GM19025 (cell line): ENCODE measurements around the gene GASK1A.
"Not testable (repeated sequence)": the region's sequence is repeated elsewhere in the genome, so short reads cannot be mapped to it uniquely, and the experiment has no call there.

Experiments
- ATAC-seq: cut with Tn5 transposase; IDR thresholded peaks from one replicate; pipeline ENCODE4 v1.9.1; 2021; ENCODE audit warnings: mild to moderate bottlenecking, low read depth, moderate library complexity; ENCODE audit not compliant: unreplicated experiment

GASK1A gene

GRCh38 chr3:43030162-43030935 is 51.2 kb downstream of the GASK1A start:
- no peak for ATAC-seq

DNA sequence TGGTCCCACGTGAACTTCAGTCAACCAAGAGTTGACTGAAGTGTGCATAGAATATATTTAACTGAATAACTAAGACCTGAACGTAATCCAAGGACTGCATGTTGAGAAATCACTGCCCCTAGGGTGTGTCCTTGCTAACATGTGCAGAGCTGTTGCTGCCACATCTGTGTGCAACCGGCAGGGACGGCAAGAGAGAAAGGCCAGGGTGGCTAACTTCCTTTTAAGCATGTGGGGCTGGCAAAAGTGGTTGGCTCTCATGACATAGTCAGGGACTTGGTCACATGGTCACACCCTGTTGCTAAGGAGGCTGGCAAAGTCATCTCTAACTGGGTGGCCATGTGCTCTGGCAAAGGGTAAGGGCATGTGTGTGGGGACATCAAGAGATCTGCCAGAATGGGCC is 52.4 kb downstream of the GASK1A start:
- ATAC-seq, result no peak

- no peak for ATAC-seq
These were observed 52.9 kb downstream of the GASK1A start for GRCh38 chr3:43031889-43032545.

GRCh38 chr3:43032646-43033628 is 53.8 kb downstream of the GASK1A start:
- no peak for ATAC-seq

DNA sequence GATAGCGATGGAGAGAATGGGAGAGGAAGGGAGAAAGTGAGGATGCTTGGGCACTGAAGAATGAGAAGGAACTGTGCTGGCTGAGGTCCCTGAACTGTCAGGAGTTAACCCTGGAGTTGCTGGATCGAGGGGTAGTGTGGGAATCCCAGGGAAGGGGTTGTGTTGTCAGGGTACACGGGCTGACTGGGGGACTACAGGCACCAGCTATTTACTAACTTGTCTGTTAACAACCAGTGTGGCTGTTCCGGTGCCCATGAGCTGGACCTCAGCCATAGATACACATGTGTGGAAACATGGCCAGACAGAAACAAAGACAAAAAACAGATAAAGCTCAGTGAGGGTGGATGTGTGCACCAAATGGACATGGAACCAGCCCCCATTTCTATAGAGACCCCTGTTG is 55.1 kb downstream of the GASK1A start:
- no peak for ATAC-seq

- no peak for ATAC-seq
These were observed 55.8 kb downstream of the GASK1A start for GRCh38 chr3:43034911-43035310.

GRCh38 chr3:43035801-43036365 is 56.8 kb downstream of the GASK1A start:
- no peak for ATAC-seq

- ATAC-seq, result peak; percentile 60
These were observed 57.7 kb downstream of the GASK1A start for GRCh38 chr3:43036621-43037423.

- no peak for ATAC-seq
These were observed 58.9 kb downstream of the GASK1A start for GRCh38 chr3:43038010-43038409.

DNA sequence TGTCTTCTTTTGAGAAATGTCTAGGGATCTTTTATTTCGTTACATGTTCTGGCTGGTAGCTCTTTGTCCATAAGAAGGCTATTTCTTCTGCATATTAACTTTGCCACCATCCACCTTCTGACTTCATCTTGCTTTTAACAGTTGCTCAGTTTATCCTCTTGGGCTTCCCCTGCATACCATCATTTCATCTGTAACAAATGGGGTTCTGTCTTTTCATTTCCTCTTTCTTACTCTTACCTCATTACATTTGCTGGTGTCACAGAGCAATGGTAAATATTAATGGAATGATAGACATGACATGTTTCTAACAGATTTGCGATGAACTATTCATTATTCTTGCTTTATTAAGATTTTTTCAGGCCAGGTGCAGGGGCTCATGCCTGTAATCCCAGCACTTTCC is 62.4 kb downstream of the GASK1A start:
- no peak for ATAC-seq

- ATAC-seq, result no peak
These were observed 64.1 kb downstream of the GASK1A start for GRCh38 chr3:43043071-43043766.

DNA sequence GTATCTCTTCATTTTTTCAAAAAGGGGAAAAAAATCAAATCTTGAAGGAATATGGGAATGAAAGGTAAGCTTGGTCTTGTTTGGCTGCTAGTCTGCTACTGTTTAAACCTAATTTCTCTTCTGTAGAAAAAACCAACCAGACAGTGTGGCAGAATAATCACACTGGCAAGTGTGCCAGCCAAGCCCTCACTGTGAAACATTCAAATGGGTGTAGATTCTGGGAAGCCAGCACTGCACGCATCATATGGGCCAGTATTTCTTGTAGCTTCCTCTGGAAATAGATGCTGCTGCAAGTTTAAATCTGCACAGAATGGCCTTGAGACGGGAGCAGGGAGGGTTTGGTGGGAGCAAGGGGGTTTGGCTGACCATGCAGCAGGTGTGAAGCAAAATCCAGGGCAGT is 64.7 kb downstream of the GASK1A start:
- no peak for ATAC-seq

GRCh38 chr3:43045079-43045478 is 66.0 kb downstream of the GASK1A start:
- not testable (repeated sequence) for ATAC-seq

GRCh38 chr3:43046583-43046982 is 67.5 kb downstream of the GASK1A start:
- ATAC-seq, result no peak

- ATAC-seq, result no peak
These were observed 69.4 kb downstream of the GASK1A start for GRCh38 chr3:43048470-43048869.

DNA sequence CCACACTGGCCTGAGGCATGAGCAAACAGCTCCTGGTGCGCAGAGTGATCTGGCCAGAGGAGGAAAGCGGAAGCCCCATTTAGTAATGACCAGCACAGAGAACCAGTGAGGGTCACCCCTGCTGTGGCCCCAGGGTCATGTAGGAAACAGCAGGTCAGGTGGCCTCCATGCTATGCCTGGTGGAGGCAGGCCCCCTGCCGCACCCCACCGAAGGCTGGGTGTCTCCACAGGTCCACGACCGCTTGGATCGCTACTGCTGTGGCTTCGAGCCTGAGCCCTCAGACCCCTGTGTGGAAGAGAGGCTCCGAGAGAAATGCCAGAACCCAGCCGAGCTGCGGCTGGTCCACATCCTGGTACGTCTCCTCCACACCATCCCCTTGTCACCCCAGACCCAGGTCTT is 74.2 kb downstream of the GASK1A start:
- no peak for ATAC-seq

GRCh38 chr3:43054754-43055153 is 75.6 kb downstream of the GASK1A start:
- no peak for ATAC-seq

- ATAC-seq, result no peak
These were observed 76.3 kb downstream of the GASK1A start for GRCh38 chr3:43055393-43055792.
